Hepatocyte (in vitro differentiated cells): ENCODE data around the gene CTSL. TPM values are rescaled to one million over a fixed set of nuclear protein-coding genes. Genes with fewer than 3 reads are reported as not detected.

ENCODE experiments used
- DNase-seq: peaks from one replicate; pipeline ENCODE4 v3.0.0-alpha.2; 2016; ENCODE audit warnings: low spot score
- H2AFZ ChIP-seq: fragments of 200-600 bp; sonication (generic); 2 replicates; pipeline ENCODE4 v1.6.0; 2016; ENCODE audit warnings: antibody characterized with exemption, mild to moderate bottlenecking
- H3K27ac ChIP-seq: fragments of 200-600 bp; sonication (generic); 2 replicates; pipeline ENCODE4 v1.5.1; 2016; ENCODE audit warnings: mild to moderate bottlenecking
- H3K27me3 ChIP-seq: fragments of 200-600 bp; sonication (generic); 2 replicates; pipeline ENCODE4 v1.6.1; 2016
- H3K36me3 ChIP-seq: fragments of 200-600 bp; sonication (generic); replicated peaks from 2 replicates; pipeline ENCODE4 v1.5.1; 2016; ENCODE audit warnings: low read depth; ENCODE audit not compliant: insufficient read depth
- H3K4me1 ChIP-seq: fragments of 200-600 bp; sonication (generic); 2 replicates; pipeline ENCODE4 v1.5.1; 2016; ENCODE audit warnings: mild to moderate bottlenecking, moderate library complexity; ENCODE audit not compliant: insufficient read depth
- H3K4me2 ChIP-seq: fragments of 200-600 bp; sonication (generic); 2 replicates; pipeline ENCODE4 v1.6.0; 2016
- H3K4me3 ChIP-seq: fragments of 200-600 bp; sonication (generic); 2 replicates; pipeline ENCODE4 v1.5.1; 2016; ENCODE audit warnings: mild to moderate bottlenecking
- H3K79me2 ChIP-seq: fragments of 200-600 bp; sonication (generic); 2 replicates; pipeline ENCODE4 v1.6.0; 2017; ENCODE audit warnings: mild to moderate bottlenecking
- H3K9me2 ChIP-seq: fragments of 200-600 bp; sonication (generic); replicated peaks from 2 replicates; pipeline ENCODE4 v1.6.0; 2017; ENCODE audit warnings: mild to moderate bottlenecking; ENCODE audit not compliant: insufficient read depth
- H3K9me3 ChIP-seq: fragments of 200-600 bp; sonication (generic); 2 replicates; pipeline ENCODE4 v1.5.1; 2016; ENCODE audit warnings: low read depth, mild to moderate bottlenecking
- H4K20me1 ChIP-seq: fragments of 200-600 bp; sonication (generic); 2 replicates; pipeline ENCODE4 v1.6.0; 2016; ENCODE audit warnings: mild to moderate bottlenecking; ENCODE audit not compliant: insufficient read depth, poor library complexity, severe bottlenecking
- CTCF ChIP-seq: fragments of 200-600 bp; sonication (generic); IDR thresholded peaks from 2 replicates; pipeline ENCODE4 v1.5.1; 2016; ENCODE audit warnings: antibody characterized with exemption, mild to moderate bottlenecking; ENCODE audit not compliant: poor library complexity
- EZH2 ChIP-seq: fragments of 200-600 bp; sonication (generic); IDR thresholded peaks from 2 replicates; pipeline ENCODE4 v1.6.1; 2016; ENCODE audit warnings: antibody characterized with exemption, mild to moderate bottlenecking, borderline replicate concordance
- EZH2phosphoT487 ChIP-seq: fragments of 200-600 bp; sonication (generic); IDR thresholded peaks from one replicate; pipeline ENCODE4 v1.6.1; 2018; ENCODE audit warnings: antibody characterized with exemption, mild to moderate bottlenecking, low read depth, moderate library complexity; ENCODE audit not compliant: unreplicated experiment, severe bottlenecking
- WGBS: methylation state at CpG from one replicate; pipeline ENCODE4 v1.1.6; 2016; ENCODE audit warnings: low lambda C conversion rate; ENCODE audit errors: missing lambda C conversion rate; 5-methylcytosine and 5-hydroxymethylcytosine counted together
- polyA plus RNA-seq: library from polyadenylated mRNA; unstranded; fragments of >200 nt; fragmentation: Nextera tagmentation; extraction: Ambion mirVana; gene quantifications from 2 replicates; pipeline ENCODE4 v1.2.1, GENCODE V29; 2016
- total RNA-seq: library from RNA; depleted of rRNA; stranded (reverse); fragments of >200 nt; gene quantifications from 2 replicates; pipeline ENCODE4 v1.2.3, GENCODE V29; 2014

CTSL gene
- total and polyA plus RNA-seq, 2 experiments from 2014 or later, result 341 to 365 TPM

GRCh38 chr9:87706066-87706739 lies 19.7 kb upstream of the CTSL start:
- no peaks in the 10 kb centered on the region for H3K36me3 ChIP-seq
- TF ChIP-seq CTCF (no peak), EZH2phosphoT487 (no peak), EZH2 (no peak)
- H3K27me3 ChIP-seq, result no peaks in the 10 kb centered on the region
- no peak overlapping the region for H3K27ac ChIP-seq
- WGBS, result 96% methylated on average over 38 of the region's 39 CpGs
- H2AFZ ChIP-seq, result no peak overlapping the region
- H3K9me3 ChIP-seq, result no peaks in the 10 kb centered on the region
- no peak overlapping the region for H3K4me2 ChIP-seq
- DNase-seq, result no peak
- peaks cover 18% of the 10 kb centered on the region for H3K4me1 ChIP-seq
- no peaks in the 10 kb centered on the region for H4K20me1 ChIP-seq
- no peaks in the 10 kb centered on the region for H3K79me2 ChIP-seq
- H3K4me3 ChIP-seq, result no peak overlapping the region
- H3K9me2 ChIP-seq, result no peaks in the 10 kb centered on the region

GRCh38 chr9:87707805-87708506 lies 18.0 kb upstream of the CTSL start:
- H3K4me2 ChIP-seq, result no peak overlapping the region
- no peak overlapping the region for H3K27ac ChIP-seq
- no peak for DNase-seq
- no peaks in the 10 kb centered on the region for H3K36me3 ChIP-seq
- no peak overlapping the region for H2AFZ ChIP-seq
- 86% methylated on average over 6 of the region's 6 CpGs for WGBS
- no peaks in the 10 kb centered on the region for H3K27me3 ChIP-seq
- TF ChIP-seq EZH2 (no peak), EZH2phosphoT487 (no peak), CTCF (no peak)
- no peaks in the 10 kb centered on the region for H3K9me3 ChIP-seq
- H3K4me3 ChIP-seq, result no peak overlapping the region
- no peaks in the 10 kb centered on the region for H4K20me1 ChIP-seq
- no peaks in the 10 kb centered on the region for H3K79me2 ChIP-seq
- no peaks in the 10 kb centered on the region for H3K9me2 ChIP-seq
- H3K4me1 ChIP-seq, result peaks cover 33% of the 10 kb centered on the region

GRCh38 chr9:87708546-87708945 lies 17.4 kb upstream of the CTSL start:
- Histone ChIP-seq H3K4me1 (peaks cover 34% of the 10 kb centered on the region), H3K4me2 (no peak overlapping the region), H3K79me2 (no peaks in the 10 kb centered on the region), H3K9me2 (no peaks in the 10 kb centered on the region), H3K36me3 (no peaks in the 10 kb centered on the region), H3K27me3 (no peaks in the 10 kb centered on the region), H2AFZ (no peak overlapping the region), H4K20me1 (no peaks in the 10 kb centered on the region), H3K27ac (no peak overlapping the region), H3K9me3 (no peaks in the 10 kb centered on the region), H3K4me3 (no peak overlapping the region)
- no peak for TF ChIP-seq EZH2phosphoT487
- TF ChIP-seq CTCF, result no peak
- TF ChIP-seq EZH2, result no peak
- WGBS, result 91% methylated on average over 5 of the region's 5 CpGs
- DNase-seq, result no peak
